A549 treated with Hydrocortisone at 1 μM for 4 hours (cell line): ENCODE results near the gene PRND. TPM values are rescaled to one million over a fixed set of nuclear protein-coding genes. Genes with fewer than 3 reads are reported as not detected.

Experiments
- total RNA-seq: library from RNA; stranded (reverse); fragments of 200-300 nt; extraction: Qiagen RNA extraction; gene quantifications from 5 replicates; pipeline ENCODE4 v1.2.3, GENCODE V29; 2022

PRND gene, protein sequence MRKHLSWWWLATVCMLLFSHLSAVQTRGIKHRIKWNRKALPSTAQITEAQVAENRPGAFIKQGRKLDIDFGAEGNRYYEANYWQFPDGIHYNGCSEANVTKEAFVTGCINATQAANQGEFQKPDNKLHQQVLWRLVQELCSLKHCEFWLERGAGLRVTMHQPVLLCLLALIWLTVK
- total RNA-seq: not detected in 5 replicates

DNA sequence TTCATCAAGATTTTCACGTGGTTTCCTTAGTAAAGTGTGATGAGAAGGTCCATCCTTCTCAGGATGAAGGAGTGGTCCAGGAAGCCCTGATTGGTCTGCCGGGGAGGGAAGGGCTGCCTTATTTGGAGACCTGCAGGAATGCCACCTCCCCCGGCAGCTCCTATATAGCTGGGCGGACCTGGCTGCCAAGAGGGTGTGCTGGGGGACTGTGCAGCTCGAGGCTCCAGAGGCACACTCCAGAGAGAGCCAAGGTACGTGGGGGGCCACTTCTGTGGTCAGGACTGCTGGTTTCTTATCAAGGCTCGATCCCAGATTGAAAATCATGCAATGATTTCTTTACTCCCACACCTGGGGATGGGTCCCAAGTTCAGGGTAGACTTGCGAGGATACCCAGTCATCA is at the start of gene PRND:
PRND (plus strand) TSS at position 191 of the 400 bp plus-strand sequence. CDS start 2,643 bp downstream, outside the sequence.

Other genes with a start within 250 kb of the PRND start
- gene PRNP, start 35.5 kb upstream of the PRND start, total RNA-seq: 119 to 167 TPM (median 130 TPM) in 5 replicates
- 20.0 to 39.0 TPM (median 26.3 TPM) in 5 replicates for gene RASSF2, start 101.7 kb downstream of the PRND start, total RNA-seq